Liver (tissue), 9 donors: ENCODE results near the gene KCNG1. TPM values are rescaled to one million over a fixed set of nuclear protein-coding genes. Genes with fewer than 3 reads are reported as not detected.

ENCODE experiments used
- DNase-seq: peaks from one replicate; pipeline ENCODE4 v3.0.0-alpha.2; 2017; ENCODE audit warnings: low spot score
- H3K27ac ChIP-seq, 2 donors: one replicate each; pipeline ENCODE4 v1.7.0; 2013; ENCODE audit warnings: inconsistent platforms in 2 of 2, low read length in 2 of 2, control low read depth in 1 of 2, low read depth in 1 of 2, mild to moderate bottlenecking in 1 of 2
- H3K27me3 ChIP-seq, 4 donors: one replicate each; pipeline versions ENCODE4 v1.6.1 to v1.7.0; 2013; ENCODE audit warnings: low read length in 3 of 4, inconsistent platforms in 1 of 4, mild to moderate bottlenecking in 1 of 4, moderate library complexity in 1 of 4; ENCODE audit not compliant: control insufficient read depth in 4 of 4, insufficient read depth in 4 of 4
- H3K36me3 ChIP-seq, 4 donors: one replicate each; pipeline versions ENCODE4 v1.6.1 to v1.7.0; 2013; ENCODE audit warnings: low read length in 3 of 4, mild to moderate bottlenecking in 3 of 4, low read depth in 1 of 4, moderate library complexity in 1 of 4; ENCODE audit not compliant: control insufficient read depth in 4 of 4, insufficient read depth in 3 of 4
- H3K4me1 ChIP-seq, 4 donors: one replicate each; pipeline versions ENCODE4 v1.6.1 to v1.7.0; 2013; ENCODE audit warnings: low read length in 3 of 4, mild to moderate bottlenecking in 3 of 4, moderate library complexity in 1 of 4; ENCODE audit not compliant: control insufficient read depth in 4 of 4, insufficient read depth in 4 of 4
- H3K4me3 ChIP-seq, 3 donors: one replicate each; pipeline versions ENCODE4 v1.6.1 to v1.7.0; 2013; ENCODE audit warnings: low read length in 3 of 3, control low read depth in 1 of 3, low read depth in 1 of 3, mild to moderate bottlenecking in 1 of 3
- H3K9ac ChIP-seq, 2 donors: one replicate each; pipeline ENCODE4 v1.7.0; 2013; ENCODE audit warnings: low read length in 2 of 2, mild to moderate bottlenecking in 2 of 2, moderate library complexity in 2 of 2, control low read depth in 1 of 2, low read depth in 1 of 2
- H3K9me3 ChIP-seq, 4 donors: one replicate each; pipeline versions ENCODE4 v1.6.1 to v1.7.0; 2013; ENCODE audit warnings: low read length in 3 of 4; ENCODE audit not compliant: control insufficient read depth in 4 of 4
- ATF3 ChIP-seq: IDR thresholded peaks from 2 replicates; pipeline ENCODE4 v1.6.1; 2016; ENCODE audit warnings: antibody characterized with exemption
- EGR1 ChIP-seq, 2 donors: IDR thresholded peaks; 2 replicates each; pipeline ENCODE4 v1.6.1; 2016 to 2018; ENCODE audit warnings: antibody characterized with exemption in 2 of 2, low read depth in 2 of 2
- FOXA1 ChIP-seq: IDR thresholded peaks from 2 replicates; pipeline ENCODE4 v1.6.1; 2016; ENCODE audit warnings: antibody characterized with exemption
- FOXA2 ChIP-seq: IDR thresholded peaks from 2 replicates; pipeline ENCODE4 v1.6.1; 2016; ENCODE audit warnings: antibody characterized with exemption
- GABPA ChIP-seq, 2 donors: IDR thresholded peaks in 1 of 2; conservative IDR thresholded peaks in 1 of 2; 2 replicates each; pipeline ENCODE4 v1.6.1; 2016; ENCODE audit warnings: antibody characterized with exemption in 2 of 2, mild to moderate bottlenecking in 1 of 2, moderate library complexity in 1 of 2
- HNF4A ChIP-seq, 2 donors: conservative IDR thresholded peaks; 2 replicates each; pipeline ENCODE4 v1.6.1; 2016; ENCODE audit warnings: antibody characterized with exemption in 2 of 2, mild to moderate bottlenecking in 2 of 2
- HNF4G ChIP-seq: IDR thresholded peaks from 2 replicates; pipeline ENCODE4 v1.6.1; 2016; ENCODE audit warnings: antibody characterized with exemption
- JUND ChIP-seq, 2 donors: IDR thresholded peaks; 2 replicates each; pipeline ENCODE4 v1.6.1; 2016; ENCODE audit warnings: antibody characterized with exemption in 2 of 2
- MAX ChIP-seq: IDR thresholded peaks from 2 replicates; pipeline ENCODE4 v1.6.1; 2016; ENCODE audit warnings: antibody characterized with exemption
- NR2F2 ChIP-seq: IDR thresholded peaks from 2 replicates; pipeline ENCODE4 v1.6.1; 2016; ENCODE audit warnings: antibody characterized with exemption
- RAD21 ChIP-seq, 2 donors: IDR thresholded peaks; 2 replicates each; pipeline ENCODE4 v1.6.1; 2016; ENCODE audit warnings: antibody characterized with exemption in 2 of 2, mild to moderate bottlenecking in 2 of 2
- REST ChIP-seq: IDR thresholded peaks from 2 replicates; pipeline ENCODE4 v1.6.1; 2016; ENCODE audit warnings: antibody characterized with exemption, mild to moderate bottlenecking
- RXRA ChIP-seq, 2 donors: IDR thresholded peaks; 2 replicates each; pipeline ENCODE4 v1.6.1; 2017 to 2018; ENCODE audit warnings: antibody characterized with exemption in 2 of 2, mild to moderate bottlenecking in 1 of 2
- SP1 ChIP-seq: IDR thresholded peaks from 2 replicates; pipeline ENCODE4 v1.6.1; 2018; ENCODE audit warnings: antibody characterized with exemption, mild to moderate bottlenecking
- TAF1 ChIP-seq: conservative IDR thresholded peaks from 2 replicates; pipeline ENCODE4 v1.6.1; 2016; ENCODE audit warnings: antibody characterized with exemption, mild to moderate bottlenecking
- YY1 ChIP-seq: IDR thresholded peaks from 2 replicates; pipeline ENCODE4 v1.6.1; 2016; ENCODE audit warnings: antibody characterized with exemption, mild to moderate bottlenecking
- WGBS: extraction: QIAGEN DNeasy Blood & Tissue Kit; methylation state at CpG from one replicate; pipeline ENCODE4 v1.1.7; 2013; 5-methylcytosine and 5-hydroxymethylcytosine counted together
- polyA plus RNA-seq, 2 donors: library from polyadenylated mRNA; stranded (reverse) in 1 of 2; unstranded in 1 of 2; fragments of 200-250 nt in 1 of 2; fragments of >200 nt in 1 of 2; fragmentation: Nextera tagmentation in 1 of 2; extraction: Ambion mirVana in 1 of 2; gene quantifications; one replicate each; pipeline versions ENCODE4 v1.2.1 to v1.2.3, GENCODE V29; 2013 to 2015
- total RNA-seq, 2 donors: library from RNA; depleted of rRNA; stranded (reverse); fragments of >200 nt; gene quantifications; one replicate each; pipeline ENCODE4 v1.2.3, GENCODE V29; 2014
- TF ChIP-seq, protein P1 (sequence below): IDR thresholded peaks from 2 replicates; pipeline ENCODE4 v1.6.1; 2016; ENCODE audit warnings: antibody characterized with exemption
- TF ChIP-seq, protein P2 (sequence below): fragments of 150-350 bp; IDR thresholded peaks from 2 replicates; pipeline ENCODE4 v1.5.1; 2017; ENCODE audit warnings: improper control_type of control experiment, low read depth, low read length; ENCODE audit not compliant: missing input control
- donor health status: healthy.
- donor health status: healthy.
- donor health status: healthy.
- donor health status: healthy.
- donor health status: healthy.

KCNG1 gene
- total and polyA plus RNA-seq, 4 donors: 0.08 to 0.24 (median 0.14) TPM; not detected in 1

DNA sequence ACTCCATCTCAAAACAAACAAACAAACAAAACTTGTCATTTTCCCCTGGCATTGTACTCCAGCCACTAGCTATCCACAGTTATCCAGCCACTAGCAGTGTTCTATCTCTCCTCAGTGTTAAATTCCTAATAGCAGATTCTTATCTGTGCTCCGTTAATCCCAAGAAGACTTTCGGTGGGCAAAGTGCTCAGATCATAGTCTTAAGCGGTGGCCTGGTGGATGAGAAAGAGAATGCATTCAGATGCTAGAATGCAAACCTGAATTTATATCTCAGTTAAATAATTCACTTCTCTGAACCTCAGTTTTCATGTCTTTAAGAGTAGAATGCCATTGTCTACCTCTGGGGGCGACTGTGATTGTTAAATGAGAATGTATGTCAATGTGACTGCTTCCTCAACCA is 47.7 kb upstream of the KCNG1 start:
- H3K9ac ChIP-seq: no peak overlapping the region
- H3K4me1 ChIP-seq: no peaks in the 10 kb centered on the region
- 67% methylated on average over 4 of the region's 4 CpGs for WGBS
- TF ChIP-seq YY1 (no peak), FOXA1 (no peak), HNF4A (conservative IDR thresholded peaks at IDR 0.05) (no peak), MAX (no peak), TAF1 (no peak), ATF3 (no peak), REST (no peak), FOXA2 (no peak), JUND (IDR thresholded peaks at IDR 0.05) (no peak), RXRA (IDR thresholded peaks at IDR 0.05) (no peak), SP1 (no peak), HNF4G (no peak), NR2F2 (no peak), RAD21 (IDR thresholded peaks at IDR 0.05) (no peak), EGR1 (IDR thresholded peaks at IDR 0.05; ENCODE audit: low read depth in 2 of 2) (no peak), GABPA (IDR thresholded peaks at IDR 0.05 in 1 of 2, conservative IDR thresholded peaks at IDR 0.05 in 1 of 2) (no peak)
- TF ChIP-seq, protein P1, sequence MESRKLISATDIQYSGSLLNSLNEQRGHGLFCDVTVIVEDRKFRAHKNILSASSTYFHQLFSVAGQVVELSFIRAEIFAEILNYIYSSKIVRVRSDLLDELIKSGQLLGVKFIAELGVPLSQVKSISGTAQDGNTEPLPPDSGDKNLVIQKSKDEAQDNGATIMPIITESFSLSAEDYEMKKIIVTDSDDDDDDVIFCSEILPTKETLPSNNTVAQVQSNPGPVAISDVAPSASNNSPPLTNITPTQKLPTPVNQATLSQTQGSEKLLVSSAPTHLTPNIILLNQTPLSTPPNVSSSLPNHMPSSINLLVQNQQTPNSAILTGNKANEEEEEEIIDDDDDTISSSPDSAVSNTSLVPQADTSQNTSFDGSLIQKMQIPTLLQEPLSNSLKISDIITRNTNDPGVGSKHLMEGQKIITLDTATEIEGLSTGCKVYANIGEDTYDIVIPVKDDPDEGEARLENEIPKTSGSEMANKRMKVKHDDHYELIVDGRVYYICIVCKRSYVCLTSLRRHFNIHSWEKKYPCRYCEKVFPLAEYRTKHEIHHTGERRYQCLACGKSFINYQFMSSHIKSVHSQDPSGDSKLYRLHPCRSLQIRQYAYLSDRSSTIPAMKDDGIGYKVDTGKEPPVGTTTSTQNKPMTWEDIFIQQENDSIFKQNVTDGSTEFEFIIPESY: no peak
- TF ChIP-seq, protein P2, sequence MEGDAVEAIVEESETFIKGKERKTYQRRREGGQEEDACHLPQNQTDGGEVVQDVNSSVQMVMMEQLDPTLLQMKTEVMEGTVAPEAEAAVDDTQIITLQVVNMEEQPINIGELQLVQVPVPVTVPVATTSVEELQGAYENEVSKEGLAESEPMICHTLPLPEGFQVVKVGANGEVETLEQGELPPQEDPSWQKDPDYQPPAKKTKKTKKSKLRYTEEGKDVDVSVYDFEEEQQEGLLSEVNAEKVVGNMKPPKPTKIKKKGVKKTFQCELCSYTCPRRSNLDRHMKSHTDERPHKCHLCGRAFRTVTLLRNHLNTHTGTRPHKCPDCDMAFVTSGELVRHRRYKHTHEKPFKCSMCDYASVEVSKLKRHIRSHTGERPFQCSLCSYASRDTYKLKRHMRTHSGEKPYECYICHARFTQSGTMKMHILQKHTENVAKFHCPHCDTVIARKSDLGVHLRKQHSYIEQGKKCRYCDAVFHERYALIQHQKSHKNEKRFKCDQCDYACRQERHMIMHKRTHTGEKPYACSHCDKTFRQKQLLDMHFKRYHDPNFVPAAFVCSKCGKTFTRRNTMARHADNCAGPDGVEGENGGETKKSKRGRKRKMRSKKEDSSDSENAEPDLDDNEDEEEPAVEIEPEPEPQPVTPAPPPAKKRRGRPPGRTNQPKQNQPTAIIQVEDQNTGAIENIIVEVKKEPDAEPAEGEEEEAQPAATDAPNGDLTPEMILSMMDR: no peak
- DNase-seq: no peak
- no peaks in the 10 kb centered on the region for H3K36me3 ChIP-seq
- no peak overlapping the region for H3K4me3 ChIP-seq
- H3K9me3 ChIP-seq: peaks cover 0 to 3% (median 0%) of the 10 kb centered on the region in 4 donors
- peaks cover 0 to 14% (median under 1%) of the 10 kb centered on the region in 4 donors for H3K27me3 ChIP-seq
- H3K27ac ChIP-seq: no peak overlapping the region
